ENCODE data around the gene ZXDC. TPM values are rescaled to one million over a fixed set of nuclear protein-coding genes. Genes with fewer than 3 reads are reported as not detected.

ZXDC gene
- total RNA-seq, 1 donor from 2014 or later, result 29.0 TPM

DNA sequence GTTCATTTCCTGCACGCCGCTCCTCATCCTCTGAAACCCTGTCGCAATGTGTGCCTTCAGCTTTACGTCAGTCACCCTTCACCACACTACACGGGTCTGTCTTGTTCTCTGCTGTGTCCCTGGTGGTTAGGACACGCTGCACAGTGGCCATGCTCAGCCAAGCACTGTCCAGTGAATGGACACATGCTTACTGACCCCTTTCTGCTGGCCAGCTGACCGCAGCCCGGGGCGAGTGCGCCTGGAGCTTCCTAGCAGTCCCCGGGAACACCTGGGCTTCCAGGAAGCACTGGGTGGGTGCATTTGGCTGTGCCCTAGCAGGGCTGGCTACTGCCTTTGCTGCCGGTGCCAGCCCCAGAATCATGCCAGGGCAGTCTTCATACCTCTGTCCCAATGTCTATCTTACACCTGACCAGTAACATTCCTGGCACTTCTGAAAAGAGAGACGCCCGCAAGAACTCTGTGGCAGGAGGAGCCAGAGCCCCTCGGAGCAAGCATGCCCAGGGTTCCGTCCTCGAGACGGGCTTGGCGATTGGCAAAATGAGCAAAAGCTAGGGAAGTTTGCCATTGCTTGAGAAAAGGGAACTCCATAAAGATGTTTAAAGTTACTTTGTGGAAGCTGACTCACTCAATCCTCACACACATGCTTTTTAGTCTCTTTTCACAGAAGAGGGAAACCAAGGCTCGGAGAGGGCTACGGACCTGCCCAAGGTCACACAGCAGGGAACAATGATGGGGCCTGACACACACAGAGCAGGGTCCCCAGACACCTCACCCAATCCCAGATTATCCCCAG, 15.7 kb upstream of the ZXDC start:
- peaks cover 8% of the 10 kb centered on the region for H3K4me1 Mint-ChIP-seq (ENCODE audit: unreplicated experiment)
- no peaks in the 10 kb centered on the region for H3K36me3 Mint-ChIP-seq
- no peak for DNase-seq (ENCODE audit: extremely low spot score, unreplicated experiment)
- no peaks in the 10 kb centered on the region for H3K9me3 Mint-ChIP-seq
- no peak overlapping the region for H3K4me3 Mint-ChIP-seq
- H3K27ac Mint-ChIP-seq, result no peak overlapping the region
- peaks cover 3% of the 10 kb centered on the region for H3K27me3 Mint-ChIP-seq
- TF ChIP-seq, protein P1, sequence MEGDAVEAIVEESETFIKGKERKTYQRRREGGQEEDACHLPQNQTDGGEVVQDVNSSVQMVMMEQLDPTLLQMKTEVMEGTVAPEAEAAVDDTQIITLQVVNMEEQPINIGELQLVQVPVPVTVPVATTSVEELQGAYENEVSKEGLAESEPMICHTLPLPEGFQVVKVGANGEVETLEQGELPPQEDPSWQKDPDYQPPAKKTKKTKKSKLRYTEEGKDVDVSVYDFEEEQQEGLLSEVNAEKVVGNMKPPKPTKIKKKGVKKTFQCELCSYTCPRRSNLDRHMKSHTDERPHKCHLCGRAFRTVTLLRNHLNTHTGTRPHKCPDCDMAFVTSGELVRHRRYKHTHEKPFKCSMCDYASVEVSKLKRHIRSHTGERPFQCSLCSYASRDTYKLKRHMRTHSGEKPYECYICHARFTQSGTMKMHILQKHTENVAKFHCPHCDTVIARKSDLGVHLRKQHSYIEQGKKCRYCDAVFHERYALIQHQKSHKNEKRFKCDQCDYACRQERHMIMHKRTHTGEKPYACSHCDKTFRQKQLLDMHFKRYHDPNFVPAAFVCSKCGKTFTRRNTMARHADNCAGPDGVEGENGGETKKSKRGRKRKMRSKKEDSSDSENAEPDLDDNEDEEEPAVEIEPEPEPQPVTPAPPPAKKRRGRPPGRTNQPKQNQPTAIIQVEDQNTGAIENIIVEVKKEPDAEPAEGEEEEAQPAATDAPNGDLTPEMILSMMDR (conservative IDR thresholded peaks at IDR 0.05), result no peak

DNA sequence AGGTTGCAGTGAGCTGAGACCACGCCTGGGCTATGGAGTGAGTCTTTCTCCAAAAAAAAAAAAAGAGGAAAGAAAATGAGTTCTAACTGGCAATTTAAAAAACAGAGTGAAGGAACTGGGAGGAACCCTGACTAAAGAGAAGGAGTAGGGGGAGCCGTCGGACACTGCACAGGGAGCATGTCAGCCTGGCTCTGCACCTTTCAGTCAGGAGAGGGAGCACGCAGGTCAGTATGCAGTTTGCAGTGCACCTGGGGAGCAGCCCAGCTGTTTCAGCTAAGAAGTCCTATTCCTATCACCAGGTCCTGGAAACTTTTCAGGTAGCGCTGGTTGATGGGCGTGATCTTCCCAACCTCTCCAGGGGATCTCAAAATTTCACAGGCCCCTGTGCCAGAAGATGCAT, 14.9 kb upstream of the ZXDC start:
- Mint-ChIP-seq H3K9me3 (no peaks in the 10 kb centered on the region), H3K4me1 (ENCODE audit: unreplicated experiment) (peaks cover 10% of the 10 kb centered on the region), H3K4me3 (no peak overlapping the region), H3K36me3 (no peaks in the 10 kb centered on the region), H3K27ac (no peak overlapping the region), H3K27me3 (peaks cover 3% of the 10 kb centered on the region)
- TF ChIP-seq, protein P1 (conservative IDR thresholded peaks at IDR 0.05), result no peak
- no peak for DNase-seq (ENCODE audit: extremely low spot score, unreplicated experiment)

DNA sequence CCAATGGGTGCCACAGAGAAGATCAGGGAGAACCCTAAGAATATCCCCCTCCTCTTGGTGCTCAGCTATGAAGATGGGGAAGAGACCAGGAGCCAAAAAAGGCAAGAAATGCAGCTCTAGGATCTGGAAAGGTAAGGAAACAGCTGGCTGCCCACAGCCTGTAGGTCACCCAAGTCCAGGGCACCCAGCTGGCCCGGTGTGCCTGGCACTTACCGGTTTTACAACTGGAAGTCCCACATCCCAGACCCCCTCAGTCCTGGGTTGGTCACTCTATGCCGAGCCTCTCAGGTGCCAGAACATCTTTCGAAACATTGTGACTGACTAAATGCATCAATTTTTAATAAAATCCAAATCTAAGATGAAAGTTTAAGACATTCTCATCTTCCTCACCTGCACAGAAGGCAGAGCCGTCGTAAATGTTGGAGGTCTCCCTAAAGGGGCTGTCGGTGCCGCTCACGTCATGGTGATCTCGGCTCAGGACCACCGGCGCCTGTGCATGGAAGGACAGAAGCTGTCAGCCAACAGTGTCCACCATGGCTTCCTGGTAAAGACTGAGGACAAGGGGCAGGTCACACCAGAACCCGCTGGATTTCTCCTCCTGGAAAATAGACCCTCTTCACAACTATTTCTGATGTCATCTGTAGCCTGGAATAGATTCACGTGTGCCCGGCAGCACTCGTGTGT, 13.3 kb upstream of the ZXDC start:
- Mint-ChIP-seq H3K9me3 (no peaks in the 10 kb centered on the region), H3K27me3 (peaks cover 3% of the 10 kb centered on the region), H3K27ac (no peak overlapping the region), H3K36me3 (no peaks in the 10 kb centered on the region), H3K4me1 (ENCODE audit: unreplicated experiment) (peaks cover 16% of the 10 kb centered on the region), H3K4me3 (no peak overlapping the region)
- TF ChIP-seq, protein P1 (conservative IDR thresholded peaks at IDR 0.05), result no peak
- no peak for DNase-seq (ENCODE audit: extremely low spot score, unreplicated experiment)

DNA sequence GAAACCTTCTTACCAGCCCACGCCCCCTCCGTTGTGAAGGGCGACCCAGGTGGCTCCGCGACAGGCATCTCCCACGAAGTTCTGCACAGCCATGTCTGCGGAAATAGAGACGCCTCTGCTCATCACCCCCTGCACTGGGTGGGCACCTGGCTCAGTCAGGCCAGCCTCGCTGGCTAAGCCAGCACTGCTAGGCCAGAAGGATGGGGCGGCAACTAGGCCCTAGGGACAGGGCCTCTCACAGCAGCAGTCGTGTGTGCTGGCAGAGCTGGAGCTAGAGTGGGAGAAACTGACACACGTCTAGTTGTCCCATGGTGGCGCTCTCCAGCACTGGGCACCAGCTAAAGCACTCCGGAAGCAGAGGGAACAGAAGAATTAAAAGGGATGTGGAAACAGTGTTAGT, 12.5 kb upstream of the ZXDC start:
- Mint-ChIP-seq H3K9me3 (no peaks in the 10 kb centered on the region), H3K27ac (no peak overlapping the region), H3K36me3 (no peaks in the 10 kb centered on the region), H3K27me3 (peaks cover 3% of the 10 kb centered on the region), H3K4me3 (no peak overlapping the region), H3K4me1 (ENCODE audit: unreplicated experiment) (peaks cover 21% of the 10 kb centered on the region)
- TF ChIP-seq, protein P1 (conservative IDR thresholded peaks at IDR 0.05), result no peak
- DNase-seq (ENCODE audit: extremely low spot score, unreplicated experiment), result no peak

DNA sequence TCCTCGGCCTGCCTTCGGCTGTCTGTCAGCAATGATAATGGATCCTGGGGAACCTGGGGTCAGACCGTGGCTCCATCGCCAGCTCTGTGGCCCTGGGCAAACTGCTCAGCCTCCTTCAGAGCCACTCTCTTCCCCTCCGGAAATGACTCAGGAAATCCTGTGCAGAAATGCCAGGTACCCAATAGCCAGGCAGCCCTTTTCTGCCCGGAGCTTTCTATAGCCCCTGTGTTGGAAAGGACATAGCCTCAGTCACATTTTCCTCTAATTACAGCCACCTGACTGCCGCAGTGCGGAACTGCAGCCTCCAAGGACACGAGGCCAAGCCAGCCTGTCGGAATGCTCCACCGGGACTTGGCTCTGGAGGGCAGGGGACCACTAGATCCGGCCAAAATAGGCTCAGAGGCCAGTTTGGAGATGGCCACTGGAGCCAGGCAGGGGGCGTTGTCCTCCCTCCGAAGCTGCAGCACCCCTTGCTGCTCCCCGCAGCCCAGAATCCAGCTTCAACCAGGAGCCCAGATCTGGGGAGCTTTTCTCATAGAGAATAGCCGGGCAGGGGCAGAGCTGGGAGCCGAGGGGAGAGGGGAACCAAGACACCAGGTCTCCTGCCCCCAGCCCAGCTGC, 11.6 kb upstream of the ZXDC start:
- TF ChIP-seq, protein P1 (conservative IDR thresholded peaks at IDR 0.05), result peak; percentile 47
- no peak overlapping the region for H3K27ac Mint-ChIP-seq

More for the DNA sequence above, 11.6 kb upstream of the ZXDC start:
- Mint-ChIP-seq H3K27me3 (peaks cover 3% of the 10 kb centered on the region), H3K9me3 (no peaks in the 10 kb centered on the region), H3K4me1 (ENCODE audit: unreplicated experiment) (peaks cover 21% of the 10 kb centered on the region), H3K36me3 (no peaks in the 10 kb centered on the region), H3K4me3 (no peak overlapping the region)
- no peak for DNase-seq (ENCODE audit: extremely low spot score, unreplicated experiment)
